Tibial artery (tissue), 4 donors: ENCODE measurements around the gene SEMA5B.

Experiments
- DNase-seq, 2 donors: peaks; one replicate each; pipeline ENCODE4 v3.0.0-alpha.2; 2019
- H3K27ac ChIP-seq, 2 donors: fragments of 200-600 bp; sonication (generic) in 1 of 2; 1 replicate in 1 of 2; 2 replicates in 1 of 2; pipeline ENCODE4 v1.5.1; 2018 to 2019; ENCODE audit warnings: mild to moderate bottlenecking in 1 of 2
- H3K27me3 ChIP-seq, 2 donors: fragments of 200-600 bp; sonication (generic) in 1 of 2; one replicate each; pipeline versions ENCODE4 v1.5.1 to v1.6.0; 2016 to 2019
- H3K36me3 ChIP-seq, 3 donors: fragments of 200-600 bp; sonication (generic) in 2 of 3; one replicate each; pipeline ENCODE4 v1.5.1; 2016 to 2019; ENCODE audit warnings: mild to moderate bottlenecking in 2 of 3
- H3K4me1 ChIP-seq, 4 donors: fragments of 200-600 bp; sonication (generic) in 2 of 4; 1 replicate in 3 of 4; 2 replicates in 1 of 4; pipeline ENCODE4 v1.5.1; 2016 to 2019
- H3K4me3 ChIP-seq, 2 donors: fragments of 200-600 bp; sonication (generic) in 1 of 2; 1 replicate in 1 of 2; 2 replicates in 1 of 2; pipeline ENCODE4 v1.5.1; 2018 to 2019; ENCODE audit warnings: mild to moderate bottlenecking in 2 of 2
- H3K9me3 ChIP-seq, 3 donors: fragments of 200-600 bp; sonication (generic) in 1 of 3; one replicate each; pipeline ENCODE4 v1.5.1; 2016 to 2019
- CTCF ChIP-seq, 2 experiments: fragments of 200-600 bp in 1 of 2; fragments of 450-650 bp in 1 of 2; IDR thresholded peaks; one replicate each; pipeline ENCODE4 v1.5.1; 2017 to 2019; ENCODE audit warnings: antibody characterized with exemption in 2 of 2, mild to moderate bottlenecking in 1 of 2, moderate library complexity in 1 of 2
- intact Hi-C: fragments of 100-400 bp; cut with DNase I; formaldehyde crosslinking; loops from one replicate; pipeline ENCODE4 v1.15.0; 2023; ENCODE audit warnings: low total_unique reads

Gene SEMA5B

GRCh38 chr3:122936986-122937385, 90.6 kb downstream of the SEMA5B start:
- H3K36me3 ChIP-seq = no peaks in the 10 kb centered on the region
- H3K27me3 ChIP-seq = no peaks in the 10 kb centered on the region
- intact Hi-C loops = no loop called here
- H3K4me1 ChIP-seq = no peaks in the 10 kb centered on the region
- H3K4me3 ChIP-seq = no peak overlapping the region
- TF ChIP-seq CTCF (IDR thresholded peaks at IDR 0.05) = no peak
- H3K27ac ChIP-seq = no peak overlapping the region
- DNase-seq = no peak
- no peaks in the 10 kb centered on the region for H3K9me3 ChIP-seq

GRCh38 chr3:122936335-122936734, 91.2 kb downstream of the SEMA5B start:
- DNase-seq = no peak
- Histone ChIP-seq H3K4me3 (no peak overlapping the region), H3K4me1 (no peaks in the 10 kb centered on the region), H3K36me3 (no peaks in the 10 kb centered on the region), H3K27ac (no peak overlapping the region), H3K9me3 (no peaks in the 10 kb centered on the region), H3K27me3 (no peaks in the 10 kb centered on the region)
- intact Hi-C loops = no loop called here
- TF ChIP-seq CTCF (IDR thresholded peaks at IDR 0.05) = no peak

- Histone ChIP-seq H3K4me1 (no peaks in the 10 kb centered on the region), H3K36me3 (no peaks in the 10 kb centered on the region), H3K4me3 (no peak overlapping the region), H3K9me3 (no peaks in the 10 kb centered on the region), H3K27me3 (no peaks in the 10 kb centered on the region), H3K27ac (no peak overlapping the region)
- TF ChIP-seq CTCF (IDR thresholded peaks at IDR 0.05) = no peak
- no peak for DNase-seq
- intact Hi-C loops = no loop called here
Observed at GRCh38 chr3:122934251-122934650, 93.3 kb downstream of the SEMA5B start.

GRCh38 chr3:122932251-122932967, 95.2 kb downstream of the SEMA5B start:
- Histone ChIP-seq H3K4me3 (no peak overlapping the region), H3K36me3 (no peaks in the 10 kb centered on the region), H3K9me3 (no peaks in the 10 kb centered on the region), H3K27me3 (peaks cover 0 to 6% of the 10 kb centered on the region in 2 donors), H3K4me1 (no peaks in the 10 kb centered on the region), H3K27ac (no peak overlapping the region)
- DNase-seq = no peak
- TF ChIP-seq CTCF (IDR thresholded peaks at IDR 0.05) = no peak
- intact Hi-C loops = no loop called here

GRCh38 chr3:122931636-122932035, 95.9 kb downstream of the SEMA5B start:
- Histone ChIP-seq H3K4me3 (no peak overlapping the region), H3K9me3 (no peaks in the 10 kb centered on the region), H3K4me1 (no peaks in the 10 kb centered on the region), H3K27me3 (peaks cover 0 to 6% of the 10 kb centered on the region in 2 donors), H3K27ac (no peak overlapping the region), H3K36me3 (no peaks in the 10 kb centered on the region)
- no peak for TF ChIP-seq CTCF (IDR thresholded peaks at IDR 0.05)
- intact Hi-C loops = no loop called here
- no peak for DNase-seq
